PC-3 (cell line): ENCODE results near the gene PTHLH.

Experiments used
- EZH2 ChIP-seq: fragments of 300-600 bp; sonication (generic); IDR thresholded peaks from one replicate; pipeline ENCODE4 v1.6.1; 2017; ENCODE audit warnings: antibody characterized with exemption, mild to moderate bottlenecking, low read length; ENCODE audit not compliant: unreplicated experiment
- TF ChIP-seq, protein P1 (sequence below): fragments of 300-600 bp; sonication (generic); conservative IDR thresholded peaks from 2 replicates; pipeline ENCODE4 v1.5.1; 2017; ENCODE audit warnings: antibody characterized with exemption, low read depth, mild to moderate bottlenecking, low read length

DNA sequence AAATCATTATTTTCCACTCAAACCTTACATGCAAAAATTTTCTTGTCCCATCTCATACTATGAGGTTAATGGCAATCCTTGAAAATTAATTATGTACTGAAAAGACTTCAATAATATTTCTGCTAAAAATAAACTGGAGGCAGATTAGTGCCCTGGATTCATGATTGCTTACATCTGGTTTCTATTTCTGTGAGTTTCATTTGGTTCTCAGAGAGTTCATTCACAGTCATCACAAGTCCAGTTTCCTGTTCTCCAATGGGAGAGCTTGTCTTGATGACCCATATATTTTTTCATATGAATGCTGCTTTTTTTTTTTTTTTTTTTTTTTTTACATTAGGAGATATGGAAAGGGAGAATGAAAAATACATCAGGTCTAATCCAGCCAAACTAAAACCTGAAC is 6.6 kb upstream of the PTHLH start:
- TF ChIP-seq, protein P1, sequence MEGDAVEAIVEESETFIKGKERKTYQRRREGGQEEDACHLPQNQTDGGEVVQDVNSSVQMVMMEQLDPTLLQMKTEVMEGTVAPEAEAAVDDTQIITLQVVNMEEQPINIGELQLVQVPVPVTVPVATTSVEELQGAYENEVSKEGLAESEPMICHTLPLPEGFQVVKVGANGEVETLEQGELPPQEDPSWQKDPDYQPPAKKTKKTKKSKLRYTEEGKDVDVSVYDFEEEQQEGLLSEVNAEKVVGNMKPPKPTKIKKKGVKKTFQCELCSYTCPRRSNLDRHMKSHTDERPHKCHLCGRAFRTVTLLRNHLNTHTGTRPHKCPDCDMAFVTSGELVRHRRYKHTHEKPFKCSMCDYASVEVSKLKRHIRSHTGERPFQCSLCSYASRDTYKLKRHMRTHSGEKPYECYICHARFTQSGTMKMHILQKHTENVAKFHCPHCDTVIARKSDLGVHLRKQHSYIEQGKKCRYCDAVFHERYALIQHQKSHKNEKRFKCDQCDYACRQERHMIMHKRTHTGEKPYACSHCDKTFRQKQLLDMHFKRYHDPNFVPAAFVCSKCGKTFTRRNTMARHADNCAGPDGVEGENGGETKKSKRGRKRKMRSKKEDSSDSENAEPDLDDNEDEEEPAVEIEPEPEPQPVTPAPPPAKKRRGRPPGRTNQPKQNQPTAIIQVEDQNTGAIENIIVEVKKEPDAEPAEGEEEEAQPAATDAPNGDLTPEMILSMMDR: no peak
- TF ChIP-seq EZH2: no peak
